Coronary artery (tissue), 2 donors: ENCODE data around the gene GPRC5B.

Experiments
- DNase-seq: peaks from one replicate; pipeline ENCODE4 v3.0.0-alpha.2; 2017; ENCODE audit warnings: low spot score
- H3K27ac ChIP-seq, 2 donors: fragments of 200-600 bp; sonication (generic); one replicate each; pipeline ENCODE4 v1.5.1; 2016 to 2019
- H3K4me3 ChIP-seq: fragments of 200-600 bp; sonication (generic); 2 replicates; pipeline ENCODE4 v1.5.1; 2016; ENCODE audit warnings: mild to moderate bottlenecking, moderate library complexity
- TF ChIP-seq, protein P1 (sequence below): fragments of 200-600 bp; sonication (generic); IDR thresholded peaks from one replicate; pipeline ENCODE4 v1.5.1; 2019; ENCODE audit warnings: antibody characterized with exemption

The GPRC5B gene

DNA sequence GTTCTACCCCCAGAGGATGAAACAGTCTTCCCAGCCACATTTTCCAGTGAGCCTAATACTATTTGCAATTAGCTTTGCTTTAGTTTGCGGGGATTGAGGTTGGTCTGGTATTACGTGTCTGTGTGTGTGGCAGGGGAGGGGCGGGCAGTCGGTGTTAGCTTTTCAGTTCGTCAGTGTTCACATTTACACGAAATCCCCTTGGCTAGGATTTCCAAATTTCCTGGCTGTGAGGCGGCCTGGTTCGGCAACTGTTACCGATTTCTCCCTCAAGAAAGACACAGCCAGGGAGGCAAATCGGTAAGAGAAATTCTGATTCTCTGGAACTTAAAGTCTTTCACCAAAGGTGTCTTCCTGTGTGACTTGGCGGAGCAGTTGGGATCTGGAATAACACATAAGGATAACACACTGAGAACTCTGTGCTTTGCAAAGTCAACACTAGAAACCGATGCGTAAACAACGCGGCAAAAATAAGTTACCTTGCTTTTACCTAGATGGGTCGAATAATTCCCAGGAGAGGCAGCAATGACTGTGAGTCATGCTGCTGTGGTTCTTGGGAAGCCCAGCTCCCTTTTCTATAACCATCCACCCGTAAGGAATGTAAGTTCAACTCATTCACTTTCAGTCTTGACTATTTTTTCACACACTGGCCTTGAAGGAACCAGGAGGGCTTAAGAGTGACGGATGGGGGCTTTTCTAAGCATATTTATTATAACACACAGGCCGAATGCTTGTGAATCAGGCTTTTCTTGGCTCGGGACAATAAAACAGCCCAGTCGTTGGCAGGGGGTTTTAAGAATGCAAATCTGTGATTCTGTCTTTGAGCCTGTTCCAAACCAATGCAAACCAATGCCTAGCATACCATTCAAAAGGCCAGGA, 24.2 kb downstream of the GPRC5B start:
- Histone ChIP-seq H3K27ac (no peak overlapping the region), H3K4me3 (no peak overlapping the region)
- no peak for DNase-seq
- TF ChIP-seq, protein P1, sequence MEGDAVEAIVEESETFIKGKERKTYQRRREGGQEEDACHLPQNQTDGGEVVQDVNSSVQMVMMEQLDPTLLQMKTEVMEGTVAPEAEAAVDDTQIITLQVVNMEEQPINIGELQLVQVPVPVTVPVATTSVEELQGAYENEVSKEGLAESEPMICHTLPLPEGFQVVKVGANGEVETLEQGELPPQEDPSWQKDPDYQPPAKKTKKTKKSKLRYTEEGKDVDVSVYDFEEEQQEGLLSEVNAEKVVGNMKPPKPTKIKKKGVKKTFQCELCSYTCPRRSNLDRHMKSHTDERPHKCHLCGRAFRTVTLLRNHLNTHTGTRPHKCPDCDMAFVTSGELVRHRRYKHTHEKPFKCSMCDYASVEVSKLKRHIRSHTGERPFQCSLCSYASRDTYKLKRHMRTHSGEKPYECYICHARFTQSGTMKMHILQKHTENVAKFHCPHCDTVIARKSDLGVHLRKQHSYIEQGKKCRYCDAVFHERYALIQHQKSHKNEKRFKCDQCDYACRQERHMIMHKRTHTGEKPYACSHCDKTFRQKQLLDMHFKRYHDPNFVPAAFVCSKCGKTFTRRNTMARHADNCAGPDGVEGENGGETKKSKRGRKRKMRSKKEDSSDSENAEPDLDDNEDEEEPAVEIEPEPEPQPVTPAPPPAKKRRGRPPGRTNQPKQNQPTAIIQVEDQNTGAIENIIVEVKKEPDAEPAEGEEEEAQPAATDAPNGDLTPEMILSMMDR = no peak

DNA sequence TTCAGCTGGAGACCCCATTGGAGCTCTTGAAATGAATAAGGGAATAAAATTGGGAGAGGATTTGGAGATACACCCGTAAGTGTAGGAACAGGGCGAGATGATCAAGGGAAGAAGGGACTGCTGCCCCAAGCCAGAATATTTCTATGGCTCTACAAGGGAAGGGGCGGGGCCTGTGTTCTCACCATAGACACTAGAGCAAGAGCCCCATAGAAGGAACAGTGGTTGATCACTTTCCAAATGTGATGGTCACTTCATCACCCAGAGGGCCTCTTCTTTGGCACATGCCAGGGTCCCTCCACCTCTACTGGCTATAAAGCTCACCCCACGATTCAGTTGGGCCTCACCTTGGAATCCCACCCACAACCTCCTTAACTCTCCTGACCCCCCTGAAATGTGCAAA, 25.0 kb downstream of the GPRC5B start:
- no peak for DNase-seq
- Histone ChIP-seq H3K4me3 (no peak overlapping the region), H3K27ac (no peak overlapping the region)

DNA sequence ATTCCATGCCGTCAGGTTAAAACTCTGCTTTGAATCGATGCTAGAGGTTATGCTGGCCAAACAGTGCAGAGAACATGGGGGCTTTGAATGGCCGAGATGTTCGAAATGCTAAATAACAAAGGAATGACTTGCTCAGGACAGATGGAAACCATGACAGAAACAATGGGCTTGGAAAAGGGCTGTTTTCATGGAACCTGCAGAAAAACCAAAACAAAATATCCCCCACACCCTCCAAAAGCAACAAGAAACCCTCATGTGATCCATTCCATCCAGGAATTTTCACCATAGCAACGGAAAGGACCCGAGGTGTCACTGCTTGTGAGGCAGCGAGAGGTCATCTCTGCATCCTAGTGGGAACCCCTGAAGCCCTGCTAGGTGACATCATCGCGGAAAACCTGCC, 25.5 kb downstream of the GPRC5B start:
- TF ChIP-seq, protein P1 = no peak
- no peak for DNase-seq
- no peak overlapping the region for H3K27ac ChIP-seq
- no peak overlapping the region for H3K4me3 ChIP-seq

More for the DNA sequence above, 25.0 kb downstream of the GPRC5B start:
- TF ChIP-seq, protein P1 = no peak

DNA sequence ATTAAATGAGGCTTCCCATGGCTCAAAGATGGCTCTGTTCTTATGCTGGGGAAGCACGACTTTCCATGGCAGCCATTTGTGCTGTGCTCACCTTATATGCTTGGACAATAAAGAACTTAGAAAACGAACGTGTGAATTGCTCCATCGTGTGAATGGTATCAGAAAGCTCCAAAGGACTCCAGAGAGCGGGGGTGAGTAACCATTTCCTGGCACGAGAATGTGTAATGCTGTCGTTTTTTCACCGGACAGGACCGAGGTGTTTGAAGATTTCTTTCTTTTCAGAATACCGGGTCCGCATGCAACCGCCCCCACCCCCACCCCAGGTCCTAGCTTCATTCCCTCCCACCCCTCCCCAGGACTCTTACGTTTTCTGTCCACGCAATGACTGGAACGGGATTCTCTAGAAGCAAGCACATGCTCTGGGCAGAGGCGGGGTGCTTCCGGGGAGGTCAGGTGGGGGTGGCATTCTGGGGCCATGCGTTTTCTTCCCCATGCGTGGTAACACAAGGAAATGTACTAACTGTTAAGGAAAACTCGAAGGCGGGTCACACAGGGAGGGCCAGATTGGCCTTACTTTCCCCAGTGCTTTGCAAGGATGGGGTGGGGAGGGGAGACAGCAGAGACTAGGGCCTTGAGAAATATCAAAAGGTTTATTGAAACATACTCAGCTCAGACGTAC, 26.2 kb downstream of the GPRC5B start:
- H3K27ac ChIP-seq = no peak overlapping the region
- TF ChIP-seq, protein P1 = no peak
- DNase-seq = no peak
- H3K4me3 ChIP-seq = no peak overlapping the region

DNA sequence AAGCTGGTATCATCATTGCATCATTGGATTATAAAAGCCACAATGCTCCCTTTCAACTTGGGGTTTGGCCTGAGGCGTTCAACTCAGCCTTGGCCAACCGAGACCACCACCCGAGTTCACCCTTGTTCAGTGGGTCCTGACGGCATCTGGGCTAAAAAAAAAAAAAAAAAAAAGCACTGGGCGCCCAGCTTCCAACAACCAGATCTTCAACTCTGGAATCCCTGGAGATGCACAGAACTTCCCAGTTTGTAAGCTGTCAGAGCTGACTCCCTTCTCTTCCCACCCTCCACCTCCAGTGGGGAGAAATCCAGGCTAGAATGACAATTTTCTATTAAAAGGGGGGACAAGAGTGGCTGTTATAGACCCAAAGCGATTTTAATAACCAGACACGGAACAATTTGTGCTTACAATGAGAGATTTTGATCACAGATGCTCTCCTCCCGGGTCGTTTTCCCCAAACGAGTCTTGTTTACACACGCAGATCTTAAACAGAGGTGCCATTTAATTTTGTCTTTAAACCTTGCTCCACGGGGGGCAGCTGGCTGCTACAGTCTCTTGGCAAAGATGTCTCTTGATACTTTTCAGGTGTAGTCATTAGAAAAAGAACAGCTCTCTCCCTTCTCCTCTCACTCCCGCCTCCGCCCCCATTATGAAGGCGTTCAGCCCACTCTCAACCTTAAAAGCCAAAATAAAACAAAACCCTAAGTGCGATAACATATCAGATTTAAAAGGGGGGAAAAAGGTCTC, 26.9 kb downstream of the GPRC5B start:
- no peak overlapping the region for H3K27ac ChIP-seq
- no peak for DNase-seq
- no peak overlapping the region for H3K4me3 ChIP-seq
- TF ChIP-seq, protein P1 = no peak

DNA sequence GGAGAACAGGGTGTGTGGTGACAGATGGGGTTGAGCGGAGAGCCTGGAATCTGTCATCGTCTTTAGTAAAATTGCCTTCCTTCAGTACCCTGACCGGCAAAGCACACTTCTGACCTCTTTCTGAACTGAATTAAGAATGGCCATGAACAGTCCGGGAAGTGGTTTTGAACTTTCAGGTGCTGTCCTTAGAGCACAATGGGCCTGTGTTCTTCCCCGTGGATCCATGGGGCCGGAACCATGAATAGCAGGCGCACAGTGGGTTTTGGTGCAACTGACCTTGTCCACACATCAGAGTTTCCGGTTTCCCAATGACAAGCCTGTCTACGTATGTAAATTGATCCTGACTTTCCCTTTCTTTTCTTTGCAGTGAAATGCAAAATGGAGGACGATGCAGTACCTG, 28.5 kb downstream of the GPRC5B start:
- Histone ChIP-seq H3K27ac (no peak overlapping the region), H3K4me3 (no peak overlapping the region)
- no peak for DNase-seq
- TF ChIP-seq, protein P1 = no peak
